AG04450 (cell line): Measurements from ENCODE around the gene ALKBH5. TPM values are rescaled to one million over a fixed set of nuclear protein-coding genes. Genes with fewer than 3 reads are reported as not detected.

Experiments used
- CTCF ChIA-PET: fragments of 300-600, 350-600 bp; formaldehyde crosslinking; extraction: SDS; loops from one replicate; lab custom pipeline; 2022; ENCODE audit warnings: antibody characterized with exemption, inconsistent platforms; lab: Charles Lee
- POLR2A ChIA-PET: fragments of 350-600 bp; formaldehyde crosslinking; extraction: SDS; loops from one replicate; lab custom pipeline; 2021; ENCODE audit warnings: antibody characterized with exemption, inconsistent platforms; lab: Yijun Ruan, JAX
- DNase-seq: peaks from one replicate; pipeline ENCODE4 v3.0.0-alpha.2; 2011; ENCODE audit warnings: low read depth, low spot score
- H3K27ac ChIP-seq: one replicate; pipeline ENCODE4 v1.5.1; 2012; ENCODE audit warnings: low read depth, low read length, control low read depth
- H3K27me3 ChIP-seq: one replicate; pipeline ENCODE4 v1.6.0; 2012; ENCODE audit warnings: low read length; ENCODE audit not compliant: control insufficient read depth, insufficient read depth
- H3K4me3 ChIP-seq: 2 replicates; pipeline ENCODE4 v1.5.1; 2011; ENCODE audit warnings: mild to moderate bottlenecking, low read depth, low read length, control low read depth
- H3K9me3 ChIP-seq: 2 replicates; pipeline ENCODE4 v1.5.1; 2012; ENCODE audit warnings: low read length; ENCODE audit not compliant: control insufficient read depth, insufficient read depth
- CTCF ChIP-seq: IDR thresholded peaks from 2 replicates; pipeline ENCODE4 v1.5.1; 2011; ENCODE audit warnings: low read depth, low read length, control low read depth, inconsistent platforms
- polyA plus RNA-seq: library from polyadenylated mRNA; depleted of rRNA; stranded (reverse); fragments of >200 nt; gene quantifications from 2 replicates; pipeline ENCODE4 v1.2.3, GENCODE V29; 2011

The ALKBH5 gene
- polyA plus RNA-seq, 1 experiment: 59.9 TPM

GRCh38 chr17:18187226-18187625 lies 3.6 kb downstream of the ALKBH5 start:
- Histone ChIP-seq H3K27me3 (no peaks in the 10 kb centered on the region), H3K4me3 (peak overlapping the region; percentile 91), H3K9me3 (no peaks in the 10 kb centered on the region; the same call in 1 of the 2 replicates), H3K27ac (no peak overlapping the region)
- no peak for DNase-seq
- no peak for TF ChIP-seq CTCF
- ChIA-PET CTCF (no interaction called here), POLR2A (no interaction called here)

- no peak for DNase-seq
- TF ChIP-seq CTCF: no peak
- POLR2A ChIA-PET: no interaction called here
- CTCF ChIA-PET: interaction anchor here (0.5 to 0.6 kb wide), 2 partner anchors 28 to 29 kb away, joined by 3 to 4 read pairs; no protein-coding TSS in a partner anchor
- Histone ChIP-seq H3K9me3 (no peaks in the 10 kb centered on the region; the same call in 1 of the 2 replicates), H3K27me3 (no peaks in the 10 kb centered on the region), H3K4me3 (peak overlapping the region; percentile 91), H3K27ac (peak overlapping the region; percentile 57)
Measured at GRCh38 chr17:18187821-18188761, 4.5 kb downstream of the ALKBH5 start.

GRCh38 chr17:18190628-18191235 lies 7.1 kb downstream of the ALKBH5 start:
- H3K9me3 ChIP-seq: no peaks in the 10 kb centered on the region
- DNase-seq: no peak
- no peak for TF ChIP-seq CTCF
- ChIA-PET CTCF (no interaction called here), POLR2A (no interaction called here)
- H3K27ac ChIP-seq: no peak overlapping the region
- no peak overlapping the region for H3K4me3 ChIP-seq
- H3K27me3 ChIP-seq: no peaks in the 10 kb centered on the region

- no peak for TF ChIP-seq CTCF
- ChIA-PET CTCF (no interaction called here), POLR2A (no interaction called here)
- Histone ChIP-seq H3K4me3 (no peak overlapping the region), H3K27me3 (no peaks in the 10 kb centered on the region), H3K27ac (no peak overlapping the region), H3K9me3 (no peaks in the 10 kb centered on the region)
- DNase-seq: no peak
Measured at GRCh38 chr17:18191236-18191667, 7.6 kb downstream of the ALKBH5 start.

DNA sequence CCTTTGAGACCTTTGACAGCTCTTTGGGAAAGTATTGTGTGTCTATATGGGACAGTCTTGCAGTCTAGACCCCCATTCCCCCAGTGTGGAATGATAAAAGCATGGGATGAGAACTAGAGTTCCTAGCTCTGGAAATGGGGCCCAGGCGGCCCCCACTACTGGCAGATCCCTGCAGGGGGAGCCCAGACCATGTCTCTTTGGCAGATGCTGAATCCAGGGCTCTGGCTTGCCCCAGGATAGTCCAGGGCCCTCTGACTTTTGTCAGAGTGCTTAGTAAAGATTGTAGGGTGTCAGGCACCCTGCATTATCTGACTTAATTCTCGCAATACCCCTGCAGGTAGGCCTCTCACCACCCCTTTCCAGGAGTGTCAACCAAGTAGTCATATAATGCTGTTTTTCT lies 8.3 kb downstream of the ALKBH5 start:
- Histone ChIP-seq H3K9me3 (no peaks in the 10 kb centered on the region), H3K27ac (no peak overlapping the region), H3K27me3 (no peaks in the 10 kb centered on the region), H3K4me3 (no peak overlapping the region)
- POLR2A ChIA-PET: interaction anchor here (0.8 kb wide), 1 partner anchor 37 kb away, joined by 6 read pairs; no protein-coding TSS in a partner anchor
- DNase-seq: no peak
- peak; percentile 37 for TF ChIP-seq CTCF
- CTCF ChIA-PET: no interaction called here
